Erythroblast (primary cell): ENCODE data around the gene CD81.

Source experiments
- DNase-seq, 2 experiments: peaks; one replicate each; lab custom pipeline; 2025; lab: John Stamatoyannopoulos, UW
- GATA1 ChIP-seq: IDR thresholded peaks from 2 replicates; pipeline ENCODE4 v1.6.1; 2011; ENCODE audit warnings: low read depth, mild to moderate bottlenecking, control low read depth, low read length, moderate library complexity
- POLR2A ChIP-seq: IDR thresholded peaks from 2 replicates; pipeline ENCODE4 v1.6.1; 2011; ENCODE audit warnings: mild to moderate bottlenecking, low read length

Gene CD81

DNA sequence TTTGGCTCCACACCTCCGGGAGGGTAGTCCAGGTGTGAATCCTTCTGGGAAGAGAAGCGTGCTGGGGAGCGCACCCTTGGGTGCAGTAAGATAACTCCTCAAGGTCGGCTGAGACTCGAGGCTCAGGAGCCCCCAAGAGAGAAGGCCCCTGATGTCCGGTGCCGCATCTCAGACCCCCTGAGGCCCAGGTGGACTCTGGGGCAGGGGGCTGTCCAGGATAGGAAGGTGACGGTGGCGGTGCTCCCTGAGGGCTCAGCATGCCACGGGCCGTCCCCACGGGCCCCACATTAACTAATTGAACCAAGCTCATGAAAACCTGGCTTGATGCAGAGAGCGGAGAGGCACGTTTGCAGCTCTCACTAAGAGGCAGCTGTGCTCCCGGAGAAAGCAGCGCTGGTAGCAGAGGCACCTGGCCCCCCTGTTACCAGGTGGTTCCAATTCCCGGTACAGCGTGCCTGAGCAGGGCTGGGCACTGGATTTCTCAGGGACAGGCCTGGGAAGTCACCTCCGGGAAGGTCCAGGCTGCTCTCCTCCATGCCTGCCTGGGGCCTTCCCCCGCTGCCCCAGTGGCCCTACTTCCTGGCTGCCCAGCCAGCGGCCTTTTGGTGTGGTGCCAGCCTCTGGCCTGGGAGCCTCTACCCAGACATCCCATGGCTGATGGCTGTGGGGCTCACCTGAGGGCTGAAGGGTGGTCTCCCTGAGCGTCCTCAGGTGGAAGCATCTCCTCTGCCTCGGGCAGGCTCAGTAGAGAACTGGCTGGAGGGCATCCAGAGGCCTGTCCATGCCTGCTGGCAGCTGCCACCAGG lies 68.8 kb downstream of the CD81 start:
- DNase-seq, result no peak
- TF ChIP-seq POLR2A (no peak), GATA1 (no peak)

DNA sequence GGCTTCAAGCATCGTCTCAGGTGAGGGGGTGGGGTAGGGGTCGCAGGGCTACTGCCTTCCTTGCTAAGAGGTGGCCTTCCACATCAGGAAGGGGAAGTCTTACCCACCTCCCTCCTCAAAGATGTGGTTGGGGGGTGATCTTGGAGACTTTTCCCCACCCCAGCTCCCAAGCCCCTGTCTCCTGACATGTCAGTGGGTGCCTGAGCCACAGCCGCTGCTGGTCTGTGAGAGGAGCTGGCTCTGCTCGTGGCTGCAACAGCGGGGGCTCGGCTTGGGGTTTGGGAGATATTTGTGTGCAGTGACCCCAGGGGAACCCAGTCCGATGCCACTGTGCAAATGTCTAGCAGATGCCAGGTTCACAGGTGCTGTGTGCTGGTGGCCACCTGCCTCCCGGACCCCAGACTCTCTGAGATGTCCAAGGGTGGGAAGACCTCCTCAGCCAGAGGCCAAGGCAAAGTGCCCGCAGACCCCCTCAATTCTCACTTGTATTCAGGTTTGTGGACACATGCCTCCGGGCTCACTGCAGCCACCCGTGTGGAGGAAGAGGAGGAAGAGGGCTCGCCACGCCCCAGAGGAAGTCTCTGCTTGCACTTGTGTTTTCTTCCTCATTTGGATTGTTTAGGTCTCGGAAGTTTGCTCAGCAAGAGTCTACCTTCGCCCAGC lies 69.6 kb downstream of the CD81 start:
- TF ChIP-seq GATA1, result no peak
- TF ChIP-seq POLR2A, result no peak
- DNase-seq, result no peak
